Lower lobe of right lung (tissue), 2 donors: Measurements from ENCODE around the gene NPM1. TPM values are rescaled to one million over a fixed set of nuclear protein-coding genes. Genes with fewer than 3 reads are reported as not detected.
"Not testable (repeated sequence)": the region's sequence is repeated elsewhere in the genome, so short reads cannot be mapped to it uniquely, and the experiment has no call there.

Experiments used
- ATAC-seq, 2 donors: fragments of 200-7000 bp; cut with Tn5 transposase; one replicate each; pipeline ENCODE4 v1.9.1; 2020 to 2022; ENCODE audit warnings: mild to moderate bottlenecking in 2 of 2, moderate library complexity in 2 of 2
- DNase-seq: peaks from one replicate; pipeline ENCODE4 v3.0.0-alpha.2; 2020
- H3K27ac ChIP-seq: fragments of 200-600 bp; one replicate; pipeline ENCODE4 v1.8.0; 2022
- H3K27me3 ChIP-seq: fragments of 200-600 bp; one replicate; pipeline ENCODE4 v1.8.0; 2022; ENCODE audit warnings: low read depth
- H3K36me3 ChIP-seq: fragments of 200-600 bp; one replicate; pipeline ENCODE4 v1.8.0; 2022; ENCODE audit warnings: mild to moderate bottlenecking
- H3K4me1 ChIP-seq: fragments of 200-600 bp; one replicate; pipeline ENCODE4 v1.8.0; 2022
- H3K4me3 ChIP-seq: fragments of 200-600 bp; one replicate; pipeline ENCODE4 v1.8.0; 2022; ENCODE audit warnings: mild to moderate bottlenecking
- H3K9me3 ChIP-seq: fragments of 200-600 bp; one replicate; pipeline ENCODE4 v1.8.0; 2022
- intact Hi-C: fragments of 100-400 bp; cut with DNase I; formaldehyde crosslinking; loops from one replicate; pipeline ENCODE4 v1.11.0; 2022
- total RNA-seq: library from RNA; stranded (reverse); fragmentation: NEBNext Ultra II Directional; extraction: Animal tissue kit (Norgen Biotek cat#: 25700); gene quantifications from one replicate; pipeline ENCODE4 v1.2.1, GENCODE V29; 2021
- TF ChIP-seq, protein P1 (sequence below): fragments of 200-600 bp; IDR thresholded peaks from one replicate; pipeline ENCODE4 v1.8.0; 2022; ENCODE audit warnings: antibody characterized with exemption, mild to moderate bottlenecking
- donor health status: DM: no; HTN: yes; CAD: no; lungs with severe emphysema.

Gene NPM1
- total RNA-seq, 1 donor from 2014 or later, result 684 TPM

DNA sequence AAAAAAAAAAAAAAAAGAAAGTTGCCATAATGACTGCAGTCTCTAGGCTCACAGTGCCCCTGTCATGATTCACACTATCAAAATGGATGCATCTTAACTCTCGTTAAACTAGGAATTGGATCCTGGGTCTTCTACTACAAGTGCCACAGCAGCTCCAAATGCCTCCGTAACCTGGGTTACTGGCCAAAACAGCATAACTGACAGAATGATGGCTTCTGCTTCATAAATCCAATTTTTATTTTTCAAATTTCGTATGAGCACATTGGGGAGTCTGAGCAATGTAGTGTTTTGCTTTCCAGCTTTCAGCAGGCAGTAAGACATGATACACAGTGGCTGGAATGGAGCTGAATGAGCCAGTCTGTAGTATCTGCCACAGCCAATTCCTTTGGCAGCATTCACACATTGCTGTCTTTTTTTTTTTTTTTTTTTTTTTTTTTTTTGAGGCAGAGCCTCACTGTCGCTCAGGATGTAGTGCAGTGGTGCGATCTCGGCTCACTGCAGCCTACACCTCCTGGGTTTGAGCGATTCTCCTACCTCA, 36.0 kb upstream of the NPM1 start:
- no peaks in the 10 kb centered on the region for H3K27me3 ChIP-seq
- H3K4me3 ChIP-seq, result no peak overlapping the region
- H3K4me1 ChIP-seq, result no peaks in the 10 kb centered on the region
- intact Hi-C loops, result no loop called here
- no peaks in the 10 kb centered on the region for H3K9me3 ChIP-seq
- ATAC-seq (no peak), DNase-seq (no peak)
- no peaks in the 10 kb centered on the region for H3K36me3 ChIP-seq
- H3K27ac ChIP-seq, result no peak overlapping the region
- TF ChIP-seq, protein P1, sequence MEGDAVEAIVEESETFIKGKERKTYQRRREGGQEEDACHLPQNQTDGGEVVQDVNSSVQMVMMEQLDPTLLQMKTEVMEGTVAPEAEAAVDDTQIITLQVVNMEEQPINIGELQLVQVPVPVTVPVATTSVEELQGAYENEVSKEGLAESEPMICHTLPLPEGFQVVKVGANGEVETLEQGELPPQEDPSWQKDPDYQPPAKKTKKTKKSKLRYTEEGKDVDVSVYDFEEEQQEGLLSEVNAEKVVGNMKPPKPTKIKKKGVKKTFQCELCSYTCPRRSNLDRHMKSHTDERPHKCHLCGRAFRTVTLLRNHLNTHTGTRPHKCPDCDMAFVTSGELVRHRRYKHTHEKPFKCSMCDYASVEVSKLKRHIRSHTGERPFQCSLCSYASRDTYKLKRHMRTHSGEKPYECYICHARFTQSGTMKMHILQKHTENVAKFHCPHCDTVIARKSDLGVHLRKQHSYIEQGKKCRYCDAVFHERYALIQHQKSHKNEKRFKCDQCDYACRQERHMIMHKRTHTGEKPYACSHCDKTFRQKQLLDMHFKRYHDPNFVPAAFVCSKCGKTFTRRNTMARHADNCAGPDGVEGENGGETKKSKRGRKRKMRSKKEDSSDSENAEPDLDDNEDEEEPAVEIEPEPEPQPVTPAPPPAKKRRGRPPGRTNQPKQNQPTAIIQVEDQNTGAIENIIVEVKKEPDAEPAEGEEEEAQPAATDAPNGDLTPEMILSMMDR, result no peak

DNA sequence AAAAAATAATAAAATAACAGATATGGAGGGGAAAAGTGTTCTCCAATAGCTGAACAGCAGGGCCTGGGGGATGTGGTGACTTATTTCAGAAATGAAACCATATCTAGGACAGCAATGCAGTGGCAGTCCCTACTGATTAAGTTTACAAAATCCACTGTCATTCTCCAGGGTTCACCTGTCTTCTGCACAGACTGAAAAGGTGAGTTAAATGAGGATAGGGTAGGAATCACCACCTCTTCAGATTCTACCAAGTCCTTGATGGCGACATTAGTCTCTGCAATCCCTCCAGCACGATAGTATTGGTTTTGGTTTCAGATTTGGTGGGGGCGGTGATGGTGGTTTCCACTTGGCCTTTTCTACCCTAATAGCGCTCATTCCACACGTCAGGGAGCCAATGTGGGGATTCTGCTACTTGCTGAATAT, 32.3 kb upstream of the NPM1 start:
- Histone ChIP-seq H3K4me3 (no peak overlapping the region), H3K27me3 (no peaks in the 10 kb centered on the region), H3K4me1 (no peaks in the 10 kb centered on the region), H3K27ac (no peak overlapping the region), H3K9me3 (no peaks in the 10 kb centered on the region), H3K36me3 (no peaks in the 10 kb centered on the region)
- intact Hi-C loops, result no loop called here
- TF ChIP-seq, protein P1, result no peak
- ATAC-seq (no peak), DNase-seq (no peak)

DNA sequence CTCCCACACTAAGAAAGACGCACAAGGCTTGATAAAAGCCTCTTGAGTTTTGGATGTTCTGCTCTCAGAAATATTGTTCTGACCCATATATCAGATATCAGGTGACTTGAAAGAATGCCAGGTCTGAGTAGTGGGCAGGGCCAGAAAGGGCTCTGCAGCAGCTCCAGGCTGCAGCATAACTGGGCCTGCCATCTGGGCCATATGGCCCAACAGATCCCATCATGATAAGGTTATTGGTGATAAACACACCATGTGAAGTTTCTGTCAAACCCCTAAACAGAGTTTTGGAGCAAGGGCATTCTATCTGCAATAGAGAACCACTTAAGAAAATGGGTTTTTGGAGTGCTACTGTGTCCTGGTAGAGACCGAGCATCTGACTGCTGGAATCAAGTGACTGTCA, 29.8 kb upstream of the NPM1 start:
- Histone ChIP-seq H3K27me3 (no peaks in the 10 kb centered on the region), H3K4me3 (no peak overlapping the region), H3K9me3 (no peaks in the 10 kb centered on the region), H3K27ac (no peak overlapping the region), H3K4me1 (no peaks in the 10 kb centered on the region), H3K36me3 (no peaks in the 10 kb centered on the region)
- DNase-seq (no peak), ATAC-seq (no peak)
- TF ChIP-seq, protein P1, result no peak
- intact Hi-C loops, result no loop called here

DNA sequence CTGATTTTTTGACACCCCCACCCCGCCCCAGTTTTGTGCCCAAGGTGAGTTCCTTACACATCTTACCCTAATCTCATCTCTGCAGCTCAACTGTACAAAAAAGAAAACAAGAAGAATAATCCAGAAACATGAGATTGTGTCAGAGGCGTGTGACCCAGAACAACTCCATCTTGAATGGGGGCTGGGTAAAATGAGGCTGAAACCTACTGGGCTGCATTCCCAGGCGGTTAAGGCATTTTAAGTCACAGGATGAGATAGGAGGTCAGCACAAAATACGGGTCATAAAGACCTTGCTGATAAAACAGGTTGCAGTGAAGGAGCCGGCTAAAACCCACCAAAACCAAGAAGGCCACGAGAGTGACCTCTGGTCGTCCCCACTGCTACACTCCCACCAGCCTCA, 26.5 kb upstream of the NPM1 start:
- H3K4me1 ChIP-seq, H3K36me3 ChIP-seq, intact Hi-C loops, H3K27me3 ChIP-seq, H3K9me3 ChIP-seq, DNase-seq, H3K4me3 ChIP-seq, ATAC-seq, H3K27ac ChIP-seq: not testable (repeated sequence)

DNA sequence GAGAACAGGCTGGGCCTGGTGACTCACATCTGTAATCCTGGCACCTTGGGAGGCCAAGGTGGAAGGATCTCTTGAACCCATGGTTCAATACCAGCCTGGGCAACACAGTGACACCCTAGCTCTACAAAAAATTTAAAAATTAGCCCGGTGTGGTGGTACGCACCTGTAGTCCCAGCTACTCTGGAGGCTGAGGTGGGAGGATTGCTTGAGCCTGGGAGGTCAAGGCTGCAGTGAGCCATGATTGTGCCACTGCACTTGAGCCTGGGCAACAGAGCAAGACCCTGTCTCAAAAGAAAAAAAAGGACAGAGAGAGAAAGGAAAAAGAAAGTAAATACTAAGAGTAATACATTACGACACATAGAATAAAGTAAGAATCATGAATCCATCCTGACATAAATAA, 24.4 kb upstream of the NPM1 start:
- H3K36me3 ChIP-seq, ATAC-seq, H3K27ac ChIP-seq, intact Hi-C loops, H3K4me1 ChIP-seq, H3K4me3 ChIP-seq, H3K9me3 ChIP-seq, DNase-seq, H3K27me3 ChIP-seq: not testable (repeated sequence)

DNA sequence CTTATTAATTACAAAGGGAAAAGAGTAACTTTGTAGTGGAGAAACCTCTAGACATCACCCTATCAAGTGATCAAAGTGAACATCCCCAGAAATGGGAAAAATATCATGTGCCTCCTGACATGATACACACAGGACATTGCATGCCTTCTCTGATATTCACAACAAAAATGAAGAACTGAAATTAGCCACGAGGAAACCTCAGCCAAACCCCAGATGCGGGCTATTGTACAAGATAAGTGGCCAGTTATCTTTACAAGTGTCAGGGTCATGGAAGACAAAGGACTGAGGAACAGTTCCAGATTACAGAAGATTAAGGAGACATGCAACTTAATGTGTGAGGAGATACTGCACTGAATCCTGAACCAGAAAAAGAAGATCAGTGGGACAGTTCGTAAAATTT, 23.8 kb upstream of the NPM1 start:
- peaks cover 9% of the 10 kb centered on the region for H3K27me3 ChIP-seq
- H3K36me3 ChIP-seq, result no peaks in the 10 kb centered on the region
- H3K27ac ChIP-seq, result no peak overlapping the region
- TF ChIP-seq, protein P1, result no peak
- intact Hi-C loops, result no loop called here
- no peaks in the 10 kb centered on the region for H3K4me1 ChIP-seq
- H3K4me3 ChIP-seq, result no peak overlapping the region
- no peaks in the 10 kb centered on the region for H3K9me3 ChIP-seq
- DNase-seq (no peak), ATAC-seq (no peak)

DNA sequence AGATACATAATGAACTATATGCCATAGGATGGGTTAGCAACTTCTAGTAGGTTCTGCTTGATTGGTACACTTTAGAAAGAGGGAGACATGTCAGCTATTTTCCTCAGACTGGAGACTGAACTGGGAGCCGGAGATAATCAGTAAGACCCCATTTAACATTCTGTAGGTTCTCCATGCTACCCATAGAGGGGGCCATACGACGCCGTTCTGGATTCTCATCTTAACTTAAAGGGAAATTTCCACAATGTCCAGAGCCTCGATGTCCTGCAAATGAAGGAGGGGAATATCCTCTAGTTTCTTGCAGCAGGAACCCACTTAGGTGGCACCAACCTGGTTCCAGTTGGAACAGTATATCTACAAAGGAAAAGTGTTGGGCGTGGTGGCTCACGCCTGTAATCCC, 22.3 kb upstream of the NPM1 start:
- TF ChIP-seq, protein P1, result no peak
- DNase-seq (no peak), ATAC-seq (no peak)

More for the DNA sequence above, 22.3 kb upstream of the NPM1 start:
- H3K4me3 ChIP-seq, result no peak overlapping the region
- H3K27ac ChIP-seq, result no peak overlapping the region
- H3K36me3 ChIP-seq, result no peaks in the 10 kb centered on the region
- H3K27me3 ChIP-seq, result peaks cover 9% of the 10 kb centered on the region
- intact Hi-C loops, result no loop called here
- no peaks in the 10 kb centered on the region for H3K4me1 ChIP-seq
- H3K9me3 ChIP-seq, result no peaks in the 10 kb centered on the region
